ENCODE data around the gene KANSL1. TPM values are rescaled to one million over a fixed set of nuclear protein-coding genes. Genes with fewer than 3 reads are reported as not detected.
"Not testable (repeated sequence)": the region's sequence is repeated elsewhere in the genome, so short reads cannot be mapped to it uniquely, and the experiment has no call there.

Gene KANSL1
- polyA plus RNA-seq, 1 donor from 2014 or later, result 16.4 TPM

DNA sequence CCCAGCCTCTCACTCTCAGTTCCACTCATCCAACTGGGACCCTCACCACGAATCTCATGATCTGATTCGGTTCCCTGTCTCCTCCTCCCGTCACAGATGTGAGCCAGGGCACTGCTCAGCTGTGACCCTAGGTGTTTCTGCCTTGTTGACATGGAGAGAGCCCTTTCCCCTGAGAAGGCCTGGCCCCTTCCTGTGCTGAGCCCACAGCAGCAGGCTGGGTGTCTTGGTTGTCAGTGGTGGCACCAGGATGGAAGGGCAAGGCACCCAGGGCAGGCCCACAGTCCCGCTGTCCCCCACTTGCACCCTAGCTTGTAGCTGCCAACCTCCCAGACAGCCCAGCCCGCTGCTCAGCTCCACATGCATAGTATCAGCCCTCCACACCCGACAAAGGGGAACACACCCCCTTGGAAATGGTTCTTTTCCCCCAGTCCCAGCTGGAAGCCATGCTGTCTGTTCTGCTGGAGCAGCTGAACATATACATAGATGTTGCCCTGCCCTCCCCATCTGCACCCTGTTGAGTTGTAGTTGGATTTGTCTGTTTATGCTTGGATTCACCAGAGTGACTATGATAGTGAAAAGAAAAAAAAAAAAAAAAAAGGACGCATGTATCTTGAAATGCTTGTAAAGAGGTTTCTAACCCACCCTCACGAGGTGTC is 167.6 kb downstream of the KANSL1 start:
- Mint-ChIP-seq H3K27me3 (no peaks in the 10 kb centered on the region), H3K36me3 (peaks cover 6% of the 10 kb centered on the region), H3K4me1 (peaks cover 39 to 48% (median 42%) of the 10 kb centered on the region in 3 donors), H3K9me3 (no peaks in the 10 kb centered on the region), H3K27ac (peak overlapping the region; percentile 40 to 96 (median 94)), H3K4me3 (peak overlapping the region in 3 of 4 donors; percentile 64 to 87 (median 78))

GRCh38 chr17:46025060-46025459 is 168.2 kb downstream of the KANSL1 start:
- no peaks in the 10 kb centered on the region for H3K9me3 Mint-ChIP-seq
- peaks cover under 1% of the 10 kb centered on the region for H3K36me3 Mint-ChIP-seq
- peak overlapping the region in 2 of 4 donors; percentile 38 to 87 for H3K4me3 Mint-ChIP-seq
- H3K27ac Mint-ChIP-seq, result peak overlapping the region; percentile 40 to 96 (median 46)
- peaks cover 44 to 50% (median 48%) of the 10 kb centered on the region in 3 donors for H3K4me1 Mint-ChIP-seq
- H3K27me3 Mint-ChIP-seq, result no peaks in the 10 kb centered on the region

- Mint-ChIP-seq H3K4me3 (peak overlapping the region in 2 of 4 donors; percentile 39 to 63), H3K4me1 (peaks cover 47 to 52% (median 52%) of the 10 kb centered on the region in 3 donors), H3K27ac (peak overlapping the region in 1 of 3 donors; percentile 71), H3K9me3 (no peaks in the 10 kb centered on the region), H3K36me3 (no peaks in the 10 kb centered on the region), H3K27me3 (no peaks in the 10 kb centered on the region)
Observed at GRCh38 chr17:46024590-46024989, 168.6 kb downstream of the KANSL1 start.

DNA sequence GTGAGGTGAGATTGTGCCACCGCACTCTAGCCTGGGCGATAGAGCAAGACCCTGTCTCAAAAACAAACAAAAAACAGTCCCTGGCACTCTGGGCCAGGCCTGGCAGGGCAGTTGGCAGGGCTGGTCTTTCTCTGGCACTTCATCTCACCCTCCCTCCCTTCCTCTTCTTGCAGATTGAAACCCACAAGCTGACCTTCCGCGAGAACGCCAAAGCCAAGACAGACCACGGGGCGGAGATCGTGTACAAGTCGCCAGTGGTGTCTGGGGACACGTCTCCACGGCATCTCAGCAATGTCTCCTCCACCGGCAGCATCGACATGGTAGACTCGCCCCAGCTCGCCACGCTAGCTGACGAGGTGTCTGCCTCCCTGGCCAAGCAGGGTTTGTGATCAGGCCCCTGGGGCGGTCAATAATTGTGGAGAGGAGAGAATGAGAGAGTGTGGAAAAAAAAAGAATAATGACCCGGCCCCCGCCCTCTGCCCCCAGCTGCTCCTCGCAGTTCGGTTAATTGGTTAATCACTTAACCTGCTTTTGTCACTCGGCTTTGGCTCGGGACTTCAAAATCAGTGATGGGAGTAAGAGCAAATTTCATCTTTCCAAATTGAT is 169.3 kb downstream of the KANSL1 start:
- peak overlapping the region in 2 of 3 donors; percentile 36 to 71 for H3K27ac Mint-ChIP-seq
- H3K4me3 Mint-ChIP-seq, result no peak overlapping the region
- H3K9me3 Mint-ChIP-seq, result no peaks in the 10 kb centered on the region
- peaks cover 40 to 47% (median 47%) of the 10 kb centered on the region in 3 donors for H3K4me1 Mint-ChIP-seq
- no peaks in the 10 kb centered on the region for H3K36me3 Mint-ChIP-seq
- H3K27me3 Mint-ChIP-seq, result no peaks in the 10 kb centered on the region

- H3K27me3 Mint-ChIP-seq, H3K4me3 Mint-ChIP-seq, H3K9me3 Mint-ChIP-seq, H3K36me3 Mint-ChIP-seq: not testable (repeated sequence)
- peaks cover 37 to 44% (median 42%) of the 10 kb centered on the region in 3 donors for H3K4me1 Mint-ChIP-seq
- H3K27ac Mint-ChIP-seq, result peak overlapping the region in 1 of 3 donors; percentile 36
Observed at GRCh38 chr17:46023366-46023765, 169.9 kb downstream of the KANSL1 start.

DNA sequence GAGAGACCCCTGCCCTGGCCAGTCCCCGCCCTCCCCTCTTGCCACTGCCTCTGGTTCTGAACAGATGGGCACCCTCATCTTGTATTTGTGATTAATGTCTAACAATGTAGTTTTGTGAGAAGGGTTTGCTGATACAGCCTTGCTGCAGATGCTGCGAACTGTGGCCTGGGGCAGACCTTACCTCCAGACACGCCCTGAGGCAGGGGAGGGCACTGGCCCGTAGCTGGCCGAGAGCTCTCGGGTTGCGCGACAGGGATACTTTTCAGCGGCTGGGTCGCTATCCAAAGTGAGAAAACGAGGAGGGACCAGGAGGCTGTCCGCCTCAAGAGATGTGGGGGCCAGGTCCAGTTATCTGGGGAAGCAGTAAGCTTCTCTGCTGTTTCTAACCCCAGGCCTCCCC is 172.2 kb downstream of the KANSL1 start:
- H3K27ac Mint-ChIP-seq, result peak overlapping the region; percentile 84 to 97 (median 95)
- no peaks in the 10 kb centered on the region for H3K27me3 Mint-ChIP-seq
- peaks cover 18 to 25% (median 22%) of the 10 kb centered on the region in 3 donors for H3K4me1 Mint-ChIP-seq
- H3K4me3 Mint-ChIP-seq, result no peak overlapping the region
- no peaks in the 10 kb centered on the region for H3K36me3 Mint-ChIP-seq
- H3K9me3 Mint-ChIP-seq, result no peaks in the 10 kb centered on the region

GRCh38 chr17:46020023-46020761 is 173.0 kb downstream of the KANSL1 start:
- H3K4me1 Mint-ChIP-seq, result peaks cover 12 to 17% (median 14%) of the 10 kb centered on the region in 3 donors
- peak overlapping the region; percentile 84 to 97 (median 95) for H3K27ac Mint-ChIP-seq
- no peaks in the 10 kb centered on the region for H3K27me3 Mint-ChIP-seq
- peak overlapping the region; percentile 30 to 74 (median 38) for H3K4me3 Mint-ChIP-seq
- H3K9me3 Mint-ChIP-seq, result no peaks in the 10 kb centered on the region
- no peaks in the 10 kb centered on the region for H3K36me3 Mint-ChIP-seq

DNA sequence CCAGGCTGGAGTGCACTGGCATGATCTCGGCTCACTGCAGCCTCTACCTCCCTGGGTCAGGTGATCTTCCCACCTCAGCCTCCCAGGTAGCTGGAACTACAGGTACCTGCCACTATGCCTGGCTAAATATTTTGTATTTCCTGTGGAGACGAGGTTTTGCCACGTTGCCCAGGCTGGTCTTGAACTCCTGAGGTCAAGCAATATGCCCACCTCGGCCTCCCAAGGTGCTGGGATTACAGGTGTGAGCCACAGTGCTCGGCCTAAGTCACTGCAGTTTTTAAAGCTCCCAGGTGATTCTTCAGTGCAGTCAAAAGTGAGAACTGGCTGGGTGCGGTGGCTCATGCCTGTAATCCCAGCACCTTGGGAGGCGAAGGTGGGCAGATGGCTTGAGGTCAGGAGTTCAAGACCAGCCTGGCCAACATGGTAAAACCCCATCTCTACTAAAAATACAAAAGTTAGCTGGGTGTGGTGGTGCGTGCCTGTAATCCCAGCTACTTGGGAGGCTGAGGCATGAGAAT is 173.8 kb downstream of the KANSL1 start:
- Mint-ChIP-seq H3K4me3 (peak overlapping the region in 3 of 4 donors; percentile 32 to 74 (median 45)), H3K27ac (peak overlapping the region; percentile 84 to 97 (median 95)), H3K4me1 (peaks cover 12 to 16% (median 13%) of the 10 kb centered on the region in 3 donors)
- not testable (repeated sequence) for H3K36me3 Mint-ChIP-seq, H3K27me3 Mint-ChIP-seq, H3K9me3 Mint-ChIP-seq

- no peaks in the 10 kb centered on the region for H3K9me3 Mint-ChIP-seq
Observed at GRCh38 chr17:46013502-46014165, 179.6 kb downstream of the KANSL1 start.

GRCh38 chr17:46013127-46013501 is 180.1 kb downstream of the KANSL1 start:
- no peaks in the 10 kb centered on the region for H3K9me3 Mint-ChIP-seq
- H3K4me3 Mint-ChIP-seq, result no peak overlapping the region
- H3K4me1 Mint-ChIP-seq, result peaks cover 0 to 3% (median 1%) of the 10 kb centered on the region in 3 donors
- no peaks in the 10 kb centered on the region for H3K36me3 Mint-ChIP-seq
- no peaks in the 10 kb centered on the region for H3K27me3 Mint-ChIP-seq
- H3K27ac Mint-ChIP-seq, result no peak overlapping the region

More at GRCh38 chr17:46013502-46014165, 179.6 kb downstream of the KANSL1 start:
- H3K27me3 Mint-ChIP-seq, result no peaks in the 10 kb centered on the region
- no peaks in the 10 kb centered on the region for H3K36me3 Mint-ChIP-seq
- H3K4me1 Mint-ChIP-seq, result peaks cover 0 to 3% (median 3%) of the 10 kb centered on the region in 3 donors
- no peak overlapping the region for H3K4me3 Mint-ChIP-seq
- no peak overlapping the region for H3K27ac Mint-ChIP-seq

DNA sequence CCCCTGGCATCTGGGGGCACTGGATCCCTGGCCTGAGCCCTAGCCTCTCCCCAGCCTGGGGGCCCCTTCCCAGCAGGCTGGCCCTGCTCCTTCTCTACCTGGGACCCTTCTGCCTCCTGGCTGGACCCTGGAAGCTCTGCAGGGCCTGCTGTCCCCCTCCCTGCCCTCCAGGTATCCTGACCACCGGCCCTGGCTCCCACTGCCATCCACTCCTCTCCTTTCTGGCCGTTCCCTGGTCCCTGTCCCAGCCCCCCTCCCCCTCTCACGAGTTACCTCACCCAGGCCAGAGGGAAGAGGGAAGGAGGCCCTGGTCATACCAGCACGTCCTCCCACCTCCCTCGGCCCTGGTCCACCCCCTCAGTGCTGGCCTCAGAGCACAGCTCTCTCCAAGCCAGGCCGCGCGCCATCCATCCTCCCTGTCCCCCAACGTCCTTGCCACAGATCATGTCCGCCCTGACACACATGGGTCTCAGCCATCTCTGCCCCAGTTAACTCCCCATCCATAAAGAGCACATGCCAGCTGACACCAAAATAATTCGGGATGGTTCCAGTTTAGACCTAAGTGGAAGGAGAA is 180.6 kb downstream of the KANSL1 start:
- peaks cover 0 to 3% (median 0%) of the 10 kb centered on the region in 3 donors for H3K4me1 Mint-ChIP-seq
- H3K27me3 Mint-ChIP-seq, result no peaks in the 10 kb centered on the region
- no peaks in the 10 kb centered on the region for H3K36me3 Mint-ChIP-seq
- H3K27ac Mint-ChIP-seq, result no peak overlapping the region
- no peak overlapping the region for H3K4me3 Mint-ChIP-seq
- no peaks in the 10 kb centered on the region for H3K9me3 Mint-ChIP-seq

GRCh38 chr17:46011711-46012505 is 181.3 kb downstream of the KANSL1 start:
- no peak overlapping the region for H3K4me3 Mint-ChIP-seq
- H3K9me3 Mint-ChIP-seq, result no peaks in the 10 kb centered on the region
- peaks cover 0 to 3% (median 0%) of the 10 kb centered on the region in 3 donors for H3K4me1 Mint-ChIP-seq
- H3K27ac Mint-ChIP-seq, result no peak overlapping the region
- no peaks in the 10 kb centered on the region for H3K36me3 Mint-ChIP-seq
- H3K27me3 Mint-ChIP-seq, result no peaks in the 10 kb centered on the region

DNA sequence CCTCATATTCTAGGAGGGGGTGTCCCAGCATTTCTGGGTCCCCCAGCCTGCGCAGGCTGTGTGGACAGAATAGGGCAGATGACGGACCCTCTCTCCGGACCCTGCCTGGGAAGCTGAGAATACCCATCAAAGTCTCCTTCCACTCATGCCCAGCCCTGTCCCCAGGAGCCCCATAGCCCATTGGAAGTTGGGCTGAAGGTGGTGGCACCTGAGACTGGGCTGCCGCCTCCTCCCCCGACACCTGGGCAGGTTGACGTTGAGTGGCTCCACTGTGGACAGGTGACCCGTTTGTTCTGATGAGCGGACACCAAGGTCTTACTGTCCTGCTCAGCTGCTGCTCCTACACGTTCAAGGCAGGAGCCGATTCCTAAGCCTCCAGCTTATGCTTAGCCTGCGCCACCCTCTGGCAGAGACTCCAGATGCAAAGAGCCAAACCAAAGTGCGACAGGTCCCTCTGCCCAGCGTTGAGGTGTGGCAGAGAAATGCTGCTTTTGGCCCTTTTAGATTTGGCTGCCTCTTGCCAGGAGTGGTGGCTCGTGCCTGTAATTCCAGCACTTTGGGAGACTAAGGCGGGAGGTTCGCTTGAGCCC is 182.5 kb downstream of the KANSL1 start:
- H3K9me3 Mint-ChIP-seq, result no peaks in the 10 kb centered on the region
- no peak overlapping the region for H3K4me3 Mint-ChIP-seq
- peaks cover 0 to 3% (median 0%) of the 10 kb centered on the region in 3 donors for H3K4me1 Mint-ChIP-seq
- no peaks in the 10 kb centered on the region for H3K27me3 Mint-ChIP-seq
- H3K27ac Mint-ChIP-seq, result no peak overlapping the region
- H3K36me3 Mint-ChIP-seq, result no peaks in the 10 kb centered on the region

All from IgD-negative memory B cell (primary cell).